GDM1 (cell line): ENCODE results near the gene VPS51.
"Not testable (repeated sequence)": the region's sequence is repeated elsewhere in the genome, so short reads cannot be mapped to it uniquely, and the experiment has no call there.

Source experiments
- DNase-seq: peaks from one replicate; lab custom pipeline; 2025; lab: John Stamatoyannopoulos, UW

VPS51 gene

DNA sequence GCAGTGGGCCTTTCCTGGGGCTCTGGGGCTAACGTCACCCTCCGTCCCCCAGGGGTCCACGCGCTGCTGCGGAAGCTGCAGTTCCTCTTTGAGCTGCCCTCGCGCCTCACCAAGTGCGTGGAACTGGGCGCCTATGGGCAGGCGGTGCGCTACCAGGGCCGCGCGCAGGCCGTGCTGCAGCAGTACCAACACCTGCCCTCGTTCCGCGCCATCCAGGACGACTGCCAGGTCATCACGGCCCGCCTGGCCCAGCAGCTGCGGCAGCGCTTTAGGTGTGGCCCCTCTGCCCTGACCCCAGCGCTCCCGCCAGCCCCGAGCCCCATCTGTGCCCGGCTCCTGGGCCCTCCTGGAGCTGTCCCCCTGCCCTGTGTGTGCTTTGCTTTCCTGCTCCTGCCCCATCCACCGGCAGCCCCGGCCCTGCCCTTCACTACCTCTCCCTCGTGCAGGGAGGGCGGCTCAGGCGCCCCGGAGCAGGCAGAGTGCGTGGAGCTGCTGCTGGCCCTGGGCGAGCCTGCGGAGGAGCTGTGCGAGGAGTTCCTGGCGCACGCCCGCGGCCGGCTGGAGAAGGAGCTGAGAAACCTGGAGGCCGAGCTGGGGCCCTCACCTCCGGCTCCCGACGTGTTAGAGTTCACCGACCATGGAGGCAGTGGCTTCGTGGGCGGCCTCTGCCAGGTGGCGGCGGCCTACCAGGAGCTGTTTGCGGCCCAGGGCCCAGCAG is 11.9 kb downstream of the VPS51 start:
- no peak for DNase-seq

- no peak for DNase-seq
Measured at GRCh38 chr11:65108469-65109123, 12.6 kb downstream of the VPS51 start.

- no peak for DNase-seq
Measured at GRCh38 chr11:65109231-65110198, 13.5 kb downstream of the VPS51 start.

- DNase-seq: peak; percentile 69
Measured at GRCh38 chr11:65110354-65110861, 14.4 kb downstream of the VPS51 start.

GRCh38 chr11:65111159-65111743 is 15.2 kb downstream of the VPS51 start:
- DNase-seq: no peak

GRCh38 chr11:65111744-65112545 is 15.9 kb downstream of the VPS51 start, which contains the start of gene TM7SF2:
TSS of gene TM7SF2 (plus strand) at chr11:65111872. CDS start at chr11:65112016, 144 bp downstream.
- peak; percentile 83 for DNase-seq

- peak; percentile 61 for DNase-seq
Measured at GRCh38 chr11:65112546-65113360, 16.7 kb downstream of the VPS51 start.

DNA sequence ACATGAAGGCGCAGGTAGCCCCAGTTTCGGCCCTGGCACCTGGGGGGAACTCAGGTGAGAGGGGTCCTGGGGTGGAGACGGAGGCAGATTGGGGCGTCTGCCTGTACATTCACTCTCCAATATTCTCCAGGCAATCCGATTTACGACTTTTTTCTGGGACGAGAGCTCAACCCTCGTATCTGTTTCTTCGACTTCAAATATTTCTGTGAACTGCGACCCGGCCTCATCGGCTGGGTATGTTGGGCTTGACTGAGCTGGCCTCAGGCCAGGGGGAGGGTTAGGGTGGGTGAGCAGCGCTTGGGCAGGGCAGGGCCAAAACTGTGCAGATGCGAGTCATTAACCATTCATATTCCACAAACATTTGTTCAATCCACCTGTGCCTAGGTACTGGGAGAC is 17.3 kb downstream of the VPS51 start:
- DNase-seq: no peak

DNA sequence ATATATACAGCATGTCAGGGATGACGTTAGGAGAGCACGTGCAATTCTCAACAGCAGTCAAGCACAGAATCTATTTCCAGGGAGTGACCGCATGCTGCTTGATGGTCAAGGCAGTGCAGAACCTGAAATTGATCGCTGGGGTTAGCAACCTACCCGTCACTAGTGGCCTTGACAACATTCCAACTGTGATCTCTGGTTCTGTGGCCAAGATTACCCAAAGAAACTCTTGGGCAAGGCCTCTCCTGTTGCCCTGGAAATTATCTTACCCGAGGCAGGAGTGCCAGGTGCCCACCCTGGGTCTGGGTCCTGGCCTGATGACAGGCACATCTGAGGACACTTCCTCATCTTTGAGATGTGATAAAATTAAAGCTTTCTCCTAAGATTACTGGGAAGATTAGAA is 17.8 kb downstream of the VPS51 start:
- no peak for DNase-seq

DNA sequence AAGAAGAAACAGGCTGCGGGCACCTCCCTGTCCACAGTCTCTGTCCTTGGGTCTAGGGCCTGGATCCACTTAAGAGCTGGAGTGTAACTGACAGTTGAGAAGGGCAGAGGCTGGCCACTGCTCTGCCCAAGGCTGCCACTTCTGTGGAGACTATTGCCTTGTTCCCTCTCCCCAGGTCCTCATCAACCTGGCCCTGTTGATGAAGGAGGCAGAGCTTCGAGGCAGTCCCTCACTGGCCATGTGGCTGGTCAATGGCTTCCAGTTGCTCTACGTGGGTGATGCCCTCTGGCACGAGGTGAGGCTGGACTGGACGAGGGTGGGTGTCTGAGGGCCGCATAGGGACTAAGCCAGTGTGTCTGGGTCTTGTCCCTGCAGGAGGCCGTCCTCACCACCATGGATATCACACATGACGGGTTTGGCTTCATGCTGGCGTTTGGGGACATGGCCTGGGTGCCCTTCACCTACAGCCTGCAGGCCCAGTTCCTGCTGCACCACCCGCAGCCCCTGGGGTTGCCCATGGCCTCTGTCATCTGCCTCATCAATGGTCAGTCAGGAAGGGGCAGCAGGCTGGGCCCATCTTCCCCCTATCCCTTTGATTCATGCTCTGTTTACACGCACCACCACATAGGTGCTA is 18.6 kb downstream of the VPS51 start:
- DNase-seq: no peak

GRCh38 chr11:65115361-65116082 is 19.5 kb downstream of the VPS51 start:
- DNase-seq: no peak

DNA sequence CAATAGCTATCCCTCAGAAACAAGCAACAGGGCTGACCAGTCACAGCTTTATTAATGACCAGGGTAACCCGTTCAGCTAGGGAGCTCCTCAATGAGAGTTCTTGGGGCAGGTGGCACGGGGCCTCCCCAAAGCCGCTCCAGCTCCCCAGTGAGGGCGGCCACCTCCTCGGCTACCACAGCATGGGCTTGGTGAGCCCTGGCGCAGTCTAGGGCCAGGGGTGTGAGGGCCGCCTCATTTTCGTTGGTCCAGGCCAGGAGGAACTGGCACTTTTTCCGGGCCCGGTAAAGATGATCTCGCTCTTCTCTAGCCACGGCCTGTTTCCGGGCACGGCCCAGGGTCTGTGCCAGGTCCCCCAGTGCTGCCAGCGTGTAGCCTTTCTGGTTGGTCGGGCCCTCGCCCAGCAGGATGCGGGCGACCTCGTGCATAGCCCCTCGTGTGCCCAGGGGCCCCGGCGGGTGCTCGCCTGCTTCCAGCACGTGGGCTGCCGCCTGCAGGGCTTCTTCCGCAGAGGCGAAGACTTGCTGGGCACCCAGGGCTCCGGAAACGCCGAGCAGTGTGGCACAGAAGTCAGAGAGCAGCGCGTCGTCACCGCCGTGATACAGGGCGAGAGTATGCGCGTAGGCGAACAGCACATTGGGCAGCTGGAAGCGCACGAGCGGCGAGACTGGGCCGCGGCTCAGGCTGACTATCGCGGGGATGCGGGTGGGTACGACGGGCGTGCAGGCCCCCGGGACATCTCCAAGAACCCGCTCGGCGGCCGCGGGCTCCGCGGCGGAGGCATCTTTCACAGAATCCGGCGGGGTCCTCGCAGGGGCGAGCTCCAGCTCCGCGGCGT is 20.6 kb downstream of the VPS51 start:
- DNase-seq: no peak

DNA sequence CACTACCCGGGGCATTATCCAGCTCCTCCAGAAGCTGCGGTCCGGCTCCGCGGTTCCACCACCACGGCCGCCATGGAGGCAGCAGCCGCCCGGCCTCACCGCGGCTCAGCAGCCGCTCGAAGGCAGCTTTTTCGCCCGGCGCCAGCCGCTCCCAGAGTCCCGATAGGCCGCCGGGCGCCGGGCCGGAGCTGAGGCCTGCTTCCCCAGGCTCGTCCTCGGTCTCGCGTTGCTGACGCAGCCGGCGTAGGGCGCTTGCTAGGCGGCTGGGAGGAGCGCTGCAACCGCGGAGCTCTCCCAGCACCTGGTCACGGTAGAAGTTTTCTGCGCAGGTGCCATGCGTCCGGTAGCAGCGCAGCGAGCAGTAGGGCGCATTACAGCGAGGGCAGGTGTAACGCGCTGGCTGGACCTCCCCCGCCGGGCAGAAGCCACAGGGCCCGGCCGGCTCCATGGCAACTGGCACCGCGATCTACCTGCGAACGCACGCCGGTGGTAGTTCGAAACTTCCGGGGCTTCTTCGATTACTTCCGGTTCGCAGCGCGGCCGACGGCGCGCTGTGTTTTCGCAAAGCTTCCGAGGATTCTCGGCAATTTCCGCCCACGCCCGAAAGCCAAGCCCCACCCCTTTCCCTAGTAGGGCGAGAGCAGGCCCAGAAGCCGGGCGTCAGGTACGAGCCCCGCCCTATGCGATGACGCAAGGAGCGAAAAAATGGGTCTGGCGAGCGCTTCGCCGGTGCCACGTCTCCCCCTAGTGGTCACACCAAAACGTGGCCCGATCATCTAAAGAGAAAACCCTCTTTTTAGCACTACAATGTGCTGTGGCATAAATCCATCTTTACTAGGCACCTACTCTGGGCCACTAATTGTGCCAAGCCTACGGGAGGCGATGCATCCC is 21.4 kb downstream of the VPS51 start, which contains the start of gene ZNHIT2:
TSS of gene ZNHIT2 (minus strand) at position 496 of the 891 bp plus-strand sequence. CDS start at position 448, 48 bp downstream.
- peak; percentile 98 for DNase-seq

DNA sequence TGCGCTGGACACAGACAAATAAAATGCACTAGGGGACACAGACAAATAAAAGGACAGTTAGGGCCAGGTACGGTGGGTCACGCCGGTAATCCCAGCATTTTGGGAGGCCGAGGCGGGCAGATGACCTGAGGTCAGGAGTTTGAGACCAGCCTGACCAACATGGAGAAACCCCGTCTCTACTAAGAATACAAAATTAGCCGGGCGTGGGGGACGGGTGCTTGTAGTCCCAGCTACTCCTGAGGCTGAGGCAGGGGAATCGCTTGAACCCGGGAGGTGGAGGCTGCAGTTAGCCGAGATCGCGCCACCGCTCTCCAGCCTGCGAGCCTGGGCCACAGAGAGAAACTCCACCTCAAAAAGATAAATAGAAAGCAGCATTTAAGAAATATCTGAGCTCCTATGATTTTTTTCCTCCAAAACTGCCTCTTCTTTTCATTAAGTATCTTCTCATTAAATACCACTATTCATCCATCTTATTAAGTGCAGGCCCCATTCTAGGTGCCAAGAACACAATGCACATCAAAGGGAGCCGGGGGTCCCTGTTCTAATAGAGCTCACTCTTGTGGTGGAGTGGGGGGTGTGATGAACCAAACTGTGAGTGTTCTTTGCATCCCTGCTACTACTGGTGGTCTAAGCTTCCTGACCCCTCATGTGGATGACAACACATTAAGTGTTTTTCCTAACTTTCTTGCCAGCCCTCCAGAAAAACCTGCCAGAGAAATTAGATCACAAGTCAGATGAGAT is 22.3 kb downstream of the VPS51 start:
- DNase-seq: no peak

GRCh38 chr11:65118891-65119669 is 23.1 kb downstream of the VPS51 start:
- DNase-seq: not testable (repeated sequence)
